Choroid plexus epithelial cell (primary cell): ENCODE results near the gene ARHGEF12.

ENCODE experiments used
- DNase-seq: peaks from one replicate; pipeline ENCODE4 v3.0.0-alpha.2; 2010; ENCODE audit warnings: low read depth
- H3K4me3 ChIP-seq: 2 replicates; pipeline ENCODE4 v1.5.1; 2011; ENCODE audit warnings: low read depth, mild to moderate bottlenecking, control low read depth, low read length, moderate library complexity
- CTCF ChIP-seq: conservative IDR thresholded peaks from 2 replicates; pipeline ENCODE4 v1.5.1; 2011; ENCODE audit warnings: low read depth, mild to moderate bottlenecking, control low read depth, inconsistent platforms, low read length, moderate library complexity

The ARHGEF12 gene

GRCh38 chr11:120524536-120525085 is 188.4 kb downstream of the ARHGEF12 start:
- H3K4me3 ChIP-seq: no peak overlapping the region
- DNase-seq: no peak
- no peak for TF ChIP-seq CTCF

DNA sequence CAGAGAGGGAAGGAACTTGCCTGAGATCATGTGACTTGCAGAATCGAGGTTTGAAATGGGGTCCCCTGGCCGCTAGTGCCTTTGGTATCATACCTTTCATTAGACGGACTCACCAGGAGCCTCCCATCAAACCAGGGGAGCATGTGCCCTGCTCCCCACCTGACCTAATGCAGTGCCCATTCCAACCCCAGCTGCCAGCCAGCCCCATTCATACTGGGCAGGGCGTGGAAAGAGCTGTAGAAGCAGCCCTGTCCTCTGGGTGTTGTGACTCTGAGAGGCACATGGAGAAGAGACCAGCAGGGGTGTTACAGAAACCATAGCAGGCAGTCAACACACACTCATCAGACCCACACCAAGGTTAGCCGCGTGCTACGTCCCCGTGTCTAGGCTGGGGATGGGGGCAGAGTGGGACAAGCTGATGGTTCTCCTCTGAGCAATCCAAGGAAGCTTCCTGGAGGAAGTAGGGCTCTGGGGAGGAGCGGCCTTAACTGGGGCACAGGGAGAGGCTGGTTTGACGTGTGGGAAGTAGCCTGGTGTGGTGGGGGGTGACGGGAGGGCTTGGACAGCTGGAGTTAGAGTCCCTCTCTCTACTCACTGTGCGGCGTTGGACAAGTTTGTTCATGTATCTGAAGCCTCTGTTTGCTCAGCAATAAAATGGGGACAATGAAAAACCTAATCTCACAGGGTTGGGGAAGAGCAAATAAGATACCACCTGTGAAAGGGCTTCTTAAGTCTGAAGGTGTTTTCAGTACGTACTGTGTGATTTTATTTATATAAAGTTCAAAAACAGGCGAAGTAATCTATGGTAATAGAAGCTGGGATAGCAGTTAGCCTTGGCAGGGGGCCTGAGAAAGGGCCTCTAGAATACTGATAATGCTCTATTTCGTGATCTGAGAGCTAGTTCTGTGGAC is 189.3 kb downstream of the ARHGEF12 start:
- no peak overlapping the region for H3K4me3 ChIP-seq
- TF ChIP-seq CTCF: no peak
- no peak for DNase-seq

GRCh38 chr11:120526241-120526640 is 190.0 kb downstream of the ARHGEF12 start:
- no peak for TF ChIP-seq CTCF
- no peak for DNase-seq
- no peak overlapping the region for H3K4me3 ChIP-seq

- no peak overlapping the region for H3K4me3 ChIP-seq
- TF ChIP-seq CTCF: peak; percentile 23
- peak; percentile 30 for DNase-seq
Measured at GRCh38 chr11:120527111-120527761, 191.0 kb downstream of the ARHGEF12 start.

- TF ChIP-seq CTCF: no peak
- no peak overlapping the region for H3K4me3 ChIP-seq
- DNase-seq: no peak
Measured at GRCh38 chr11:120528749-120529148, 192.5 kb downstream of the ARHGEF12 start.

DNA sequence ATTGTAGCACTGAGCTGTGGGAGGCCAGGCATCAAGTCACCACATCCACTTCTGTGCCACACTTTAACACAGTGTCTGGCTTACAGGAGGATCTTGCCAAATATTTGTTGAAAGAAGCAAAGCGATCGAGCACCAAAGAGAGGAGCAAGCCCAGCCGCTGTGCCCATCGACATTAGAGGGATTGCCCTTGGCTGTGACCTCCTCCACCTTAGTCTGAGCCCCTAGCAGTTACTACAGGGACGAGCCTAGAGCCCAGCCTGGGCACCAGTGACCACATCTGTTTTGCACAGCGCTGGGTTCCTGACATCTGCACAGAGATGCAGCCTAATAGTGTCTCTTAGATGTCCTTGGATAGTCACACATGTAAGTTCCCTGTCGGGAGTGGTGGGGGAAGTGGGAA is 193.0 kb downstream of the ARHGEF12 start:
- no peak overlapping the region for H3K4me3 ChIP-seq
- no peak for TF ChIP-seq CTCF
- DNase-seq: no peak
